ENCODE measurements around the gene CD63. TPM values are rescaled to one million over a fixed set of nuclear protein-coding genes. Genes with fewer than 3 reads are reported as not detected.

The CD63 gene
- total and polyA plus RNA-seq, 2 of the 13 experiments (the other 11 are each of a cell fraction or from before 2014, with no cell fraction given), result 234 to 277 TPM

- Histone ChIP-seq H3K4me3 (replicated peaks in 1 of 3; ENCODE audit: insufficient read depth in 1 of 3, low read depth in 2 of 3, low read length in 3 of 3) (peak overlapping the region; percentile 77 to 96 (median 84)), H3K9me3 (ENCODE audit: low read length) (no peaks in the 10 kb centered on the region), H3K36me3 (replicated peaks in 1 of 2; ENCODE audit: control insufficient read depth in 1 of 2, insufficient read depth in 2 of 2, low read length in 2 of 2) (no peaks in the 10 kb centered on the region; a peak in 1 of 5 replicates), H3K79me2 (ENCODE audit: insufficient read depth, low read length) (no peaks in the 10 kb centered on the region), H4K20me1 (ENCODE audit: insufficient read depth, low read length) (no peaks in the 10 kb centered on the region), H3K27ac (ENCODE audit: extremely low read length, insufficient read depth, low read length) (peak overlapping the region; percentile 81), H3K9ac (ENCODE audit: insufficient read depth, low read depth, low read length) (peak overlapping the region; percentile 80), H3K27me3 (ENCODE audit: control insufficient read depth in 1 of 2, insufficient read depth in 2 of 2, low read length in 2 of 2) (peaks cover 0 to 11% of the 10 kb centered on the region in 2 experiments; a peak in 2 of 5 replicates), H3K4me1 (ENCODE audit: insufficient read depth, low read length) (peaks cover 60% of the 10 kb centered on the region), H2AFZ (ENCODE audit: low read length) (peak overlapping the region; percentile 79), H3K4me2 (ENCODE audit: low read depth, low read length) (peak overlapping the region; percentile 72)
- DNase-seq (ENCODE audit: low spot score) (no peak), FAIRE-seq (no peak), ATAC-seq (no peak; the same call in 2 of the 3 replicates)
- 14% methylated on average over 13 of the region's 13 CpGs for WGBS (ENCODE audit: low lambda C conversion rate)
- ChIA-PET CTCF (ENCODE audit: low intra/inter-chr PET ratio, low total read pairs) (no interaction called here), POLR2A (interaction anchor here (1.5 to 1.6 kb wide), 2 partner anchors 10 to 35 kb away, joined by 9 to 15 read pairs; partner anchors contain the start of gene ITGA7)
- no TSS peak for BruUV-seq (replicated peaks)
- in situ Hi-C loops (cut with HindIII; ENCODE audit: extremely low pct_ligation_motif_present, low pct_unique_long_range_greater_than_20kb) (no loop called here), intact Hi-C loops (cut with micrococcal nuclease; ENCODE audit: unreplicated experiment) (no loop called here)
- TF ChIP-seq ZFP36L1 (CRISPR knock-in tag; IDR thresholded peaks at IDR 0.05) (no peak), ZKSCAN1 (IDR thresholded peaks at IDR 0.05; ENCODE audit: low read length) (no peak), HNF1A (IDR thresholded peaks at IDR 0.05; ENCODE audit: low read depth) (no peak), HNF1A (CRISPR knock-in tag; IDR thresholded peaks at IDR 0.05; ENCODE audit: borderline replicate concordance) (no peak), GATAD1 (CRISPR knock-in tag; IDR thresholded peaks at IDR 0.05) (no peak), ETS1 (CRISPR knock-in tag; IDR thresholded peaks at IDR 0.05) (no peak)
- TF ChIP-seq, protein P1, sequence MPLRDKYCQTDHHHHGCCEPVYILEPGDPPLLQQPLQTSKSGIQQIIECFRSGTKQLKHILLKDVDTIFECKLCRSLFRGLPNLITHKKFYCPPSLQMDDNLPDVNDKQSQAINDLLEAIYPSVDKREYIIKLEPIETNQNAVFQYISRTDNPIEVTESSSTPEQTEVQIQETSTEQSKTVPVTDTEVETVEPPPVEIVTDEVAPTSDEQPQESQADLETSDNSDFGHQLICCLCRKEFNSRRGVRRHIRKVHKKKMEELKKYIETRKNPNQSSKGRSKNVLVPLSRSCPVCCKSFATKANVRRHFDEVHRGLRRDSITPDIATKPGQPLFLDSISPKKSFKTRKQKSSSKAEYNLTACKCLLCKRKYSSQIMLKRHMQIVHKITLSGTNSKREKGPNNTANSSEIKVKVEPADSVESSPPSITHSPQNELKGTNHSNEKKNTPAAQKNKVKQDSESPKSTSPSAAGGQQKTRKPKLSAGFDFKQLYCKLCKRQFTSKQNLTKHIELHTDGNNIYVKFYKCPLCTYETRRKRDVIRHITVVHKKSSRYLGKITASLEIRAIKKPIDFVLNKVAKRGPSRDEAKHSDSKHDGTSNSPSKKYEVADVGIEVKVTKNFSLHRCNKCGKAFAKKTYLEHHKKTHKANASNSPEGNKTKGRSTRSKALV (CRISPR knock-in tag; IDR thresholded peaks at IDR 0.05), result no peak
These were observed 12.2 kb downstream of the CD63 start for GRCh38 chr12:55716582-55716957.

All from HepG2 (cell line).